Astrocyte (in vitro differentiated cells and primary cell): Measurements from ENCODE around the gene DOCK10.

Experiments
- CTCF ChIP-seq: IDR thresholded peaks from 2 replicates; pipeline ENCODE4 v1.5.1; 2011; ENCODE audit warnings: low read depth, mild to moderate bottlenecking, inconsistent platforms, low read length, moderate library complexity; ENCODE audit not compliant: insufficient read depth
- EZH2 ChIP-seq: IDR thresholded peaks from 2 replicates; pipeline ENCODE4 v1.6.1; 2012; ENCODE audit warnings: mild to moderate bottlenecking, low read length, inconsistent platforms; ENCODE audit not compliant: insufficient read depth

GRCh38 chr2:225064928-225065327, 22.7 kb upstream of the DOCK10 start:
- TF ChIP-seq CTCF: no peak
- no peak for TF ChIP-seq EZH2
